ENCODE results near the gene FRMD4B.

DNA sequence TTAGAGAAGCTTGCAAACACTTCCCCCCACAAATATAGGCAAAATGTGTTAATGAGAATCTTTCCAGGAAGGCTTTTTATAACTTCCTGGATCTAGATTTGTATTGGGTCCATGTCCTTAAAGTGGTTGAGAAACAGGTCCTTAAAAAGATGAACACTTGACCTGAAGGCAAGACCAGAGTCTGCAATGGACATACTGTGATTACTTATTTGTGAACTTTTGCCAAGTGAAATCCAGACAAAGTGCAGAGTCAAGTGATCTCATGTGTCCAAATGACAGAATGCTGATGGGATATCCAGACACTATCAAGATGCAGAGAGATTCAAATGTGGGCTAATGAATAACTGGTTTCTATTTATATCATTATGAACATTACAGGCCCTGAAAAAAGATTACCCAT, 43.8 kb downstream of the FRMD4B start:
- no peak for TF ChIP-seq POLR2A (IDR thresholded peaks at IDR 0.05)
- TF ChIP-seq, protein P1, sequence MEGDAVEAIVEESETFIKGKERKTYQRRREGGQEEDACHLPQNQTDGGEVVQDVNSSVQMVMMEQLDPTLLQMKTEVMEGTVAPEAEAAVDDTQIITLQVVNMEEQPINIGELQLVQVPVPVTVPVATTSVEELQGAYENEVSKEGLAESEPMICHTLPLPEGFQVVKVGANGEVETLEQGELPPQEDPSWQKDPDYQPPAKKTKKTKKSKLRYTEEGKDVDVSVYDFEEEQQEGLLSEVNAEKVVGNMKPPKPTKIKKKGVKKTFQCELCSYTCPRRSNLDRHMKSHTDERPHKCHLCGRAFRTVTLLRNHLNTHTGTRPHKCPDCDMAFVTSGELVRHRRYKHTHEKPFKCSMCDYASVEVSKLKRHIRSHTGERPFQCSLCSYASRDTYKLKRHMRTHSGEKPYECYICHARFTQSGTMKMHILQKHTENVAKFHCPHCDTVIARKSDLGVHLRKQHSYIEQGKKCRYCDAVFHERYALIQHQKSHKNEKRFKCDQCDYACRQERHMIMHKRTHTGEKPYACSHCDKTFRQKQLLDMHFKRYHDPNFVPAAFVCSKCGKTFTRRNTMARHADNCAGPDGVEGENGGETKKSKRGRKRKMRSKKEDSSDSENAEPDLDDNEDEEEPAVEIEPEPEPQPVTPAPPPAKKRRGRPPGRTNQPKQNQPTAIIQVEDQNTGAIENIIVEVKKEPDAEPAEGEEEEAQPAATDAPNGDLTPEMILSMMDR (IDR thresholded peaks at IDR 0.05): no peak
